ENCODE results near the gene ZNF790.

Gene ZNF790

GRCh38 chr19:36850559-36851442 lies 12.6 kb upstream of the ZNF790 start, which contains the start of gene ZNF345:
Gene ZNF345 (plus strand): TSS chr19:36850876. CDS start chr19:36876831, 25,955 bp downstream.
- Histone ChIP-seq H3K9ac (ENCODE audit: low read length) (peak within 1 kb of the TSS; percentile 79), H2AFZ (ENCODE audit: low read length) (0 out of 2 replicates have a peak within 1 kb of the TSS, but pooled peaks have one; percentile 74), H3K36me3 (ENCODE audit: insufficient read depth, low read length) (peaks cover 11% of the 10 kb centered on the region)

GRCh38 chr19:36849701-36850558 lies 11.7 kb upstream of the ZNF790 start:
- H3K4me3 ChIP-seq (ENCODE audit: low read depth, low read length, poor library complexity, severe bottlenecking) = peak overlapping the region; percentile 72
- H3K27ac ChIP-seq (ENCODE audit: low read depth, low read length, poor library complexity, severe bottlenecking) = peak overlapping the region; percentile 31
- peak overlapping the region; percentile 91 for H3K4me2 ChIP-seq (ENCODE audit: low read length)
- peak overlapping the region; percentile 79 for H3K9ac ChIP-seq (ENCODE audit: low read length)
- H3K9me3 ChIP-seq (ENCODE audit: low read length) = peaks cover 6% of the 10 kb centered on the region
- no peaks in the 10 kb centered on the region for H3K9me2 ChIP-seq (ENCODE audit: low read depth, low read length)
- H3K27me3 ChIP-seq (ENCODE audit: insufficient read depth, low read length) = no peaks in the 10 kb centered on the region
- 0 out of 2 replicates have a peak overlapping the region, but pooled peaks have one; percentile 36 for H2AFZ ChIP-seq (ENCODE audit: low read length)
- TF ChIP-seq EZH2 (IDR thresholded peaks at IDR 0.05; ENCODE audit: borderline replicate concordance, low read length) = no peak
- peaks cover 7% of the 10 kb centered on the region for H3K4me1 ChIP-seq (ENCODE audit: insufficient read depth, low read length, severe bottlenecking)
- no peaks in the 10 kb centered on the region for H4K20me1 ChIP-seq (ENCODE audit: insufficient read depth, low read length)
- H3K79me2 ChIP-seq (ENCODE audit: insufficient read depth, low read length) = peaks cover 7% of the 10 kb centered on the region
- H3K36me3 ChIP-seq (ENCODE audit: insufficient read depth, low read length) = peaks cover 15% of the 10 kb centered on the region
- no peaks in the 10 kb centered on the region for H3F3A ChIP-seq (ENCODE audit: insufficient read depth, low read length)

More at GRCh38 chr19:36850559-36851442, 12.6 kb upstream of the ZNF790 start, which contains the start of gene ZNF345:
- peaks cover 7% of the 10 kb centered on the region for H3K4me1 ChIP-seq (ENCODE audit: insufficient read depth, low read length, severe bottlenecking)
- no peaks in the 10 kb centered on the region for H4K20me1 ChIP-seq (ENCODE audit: insufficient read depth, low read length)
- no peaks in the 10 kb centered on the region for H3F3A ChIP-seq (ENCODE audit: insufficient read depth, low read length)
- peak within 1 kb of the TSS; percentile 91 for H3K4me2 ChIP-seq (ENCODE audit: low read length)
- H3K27me3 ChIP-seq (ENCODE audit: insufficient read depth, low read length) = no peaks in the 10 kb centered on the region
- H3K27ac ChIP-seq (ENCODE audit: low read depth, low read length, poor library complexity, severe bottlenecking) = peak within 1 kb of the TSS; percentile 31
- peaks cover 8% of the 10 kb centered on the region for H3K9me3 ChIP-seq (ENCODE audit: low read length)
- peak within 1 kb of the TSS; percentile 72 for H3K4me3 ChIP-seq (ENCODE audit: low read depth, low read length, poor library complexity, severe bottlenecking)
- TF ChIP-seq, protein P1, sequence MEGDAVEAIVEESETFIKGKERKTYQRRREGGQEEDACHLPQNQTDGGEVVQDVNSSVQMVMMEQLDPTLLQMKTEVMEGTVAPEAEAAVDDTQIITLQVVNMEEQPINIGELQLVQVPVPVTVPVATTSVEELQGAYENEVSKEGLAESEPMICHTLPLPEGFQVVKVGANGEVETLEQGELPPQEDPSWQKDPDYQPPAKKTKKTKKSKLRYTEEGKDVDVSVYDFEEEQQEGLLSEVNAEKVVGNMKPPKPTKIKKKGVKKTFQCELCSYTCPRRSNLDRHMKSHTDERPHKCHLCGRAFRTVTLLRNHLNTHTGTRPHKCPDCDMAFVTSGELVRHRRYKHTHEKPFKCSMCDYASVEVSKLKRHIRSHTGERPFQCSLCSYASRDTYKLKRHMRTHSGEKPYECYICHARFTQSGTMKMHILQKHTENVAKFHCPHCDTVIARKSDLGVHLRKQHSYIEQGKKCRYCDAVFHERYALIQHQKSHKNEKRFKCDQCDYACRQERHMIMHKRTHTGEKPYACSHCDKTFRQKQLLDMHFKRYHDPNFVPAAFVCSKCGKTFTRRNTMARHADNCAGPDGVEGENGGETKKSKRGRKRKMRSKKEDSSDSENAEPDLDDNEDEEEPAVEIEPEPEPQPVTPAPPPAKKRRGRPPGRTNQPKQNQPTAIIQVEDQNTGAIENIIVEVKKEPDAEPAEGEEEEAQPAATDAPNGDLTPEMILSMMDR (IDR thresholded peaks at IDR 0.05; ENCODE audit: low read length) = no peak
- no peaks in the 10 kb centered on the region for H3K9me2 ChIP-seq (ENCODE audit: low read depth, low read length)
- H3K79me2 ChIP-seq (ENCODE audit: insufficient read depth, low read length) = peaks cover 7% of the 10 kb centered on the region

GRCh38 chr19:36847968-36848367 lies 9.8 kb upstream of the ZNF790 start:
- Histone ChIP-seq H3F3A (ENCODE audit: insufficient read depth, low read length) (no peaks in the 10 kb centered on the region), H3K9me2 (ENCODE audit: low read depth, low read length) (no peaks in the 10 kb centered on the region), H3K4me2 (ENCODE audit: low read length) (no peak overlapping the region), H3K9ac (ENCODE audit: low read length) (no peak overlapping the region), H3K27ac (ENCODE audit: low read depth, low read length, poor library complexity, severe bottlenecking) (no peak overlapping the region), H3K4me1 (ENCODE audit: insufficient read depth, low read length, severe bottlenecking) (peaks cover 7% of the 10 kb centered on the region), H2AFZ (ENCODE audit: low read length) (no peak overlapping the region), H3K27me3 (ENCODE audit: insufficient read depth, low read length) (no peaks in the 10 kb centered on the region), H3K9me3 (ENCODE audit: low read length) (peaks cover 10% of the 10 kb centered on the region), H3K79me2 (ENCODE audit: insufficient read depth, low read length) (peaks cover 7% of the 10 kb centered on the region), H4K20me1 (ENCODE audit: insufficient read depth, low read length) (no peaks in the 10 kb centered on the region), H3K36me3 (ENCODE audit: insufficient read depth, low read length) (peaks cover 21% of the 10 kb centered on the region), H3K4me3 (ENCODE audit: low read depth, low read length, poor library complexity, severe bottlenecking) (no peak overlapping the region)
- TF ChIP-seq, protein P1 (IDR thresholded peaks at IDR 0.05; ENCODE audit: low read length) = no peak

Data from OCI-LY1 (cell line).